ENCODE data around the gene FEV.
"Not testable (repeated sequence)": the region's sequence is repeated elsewhere in the genome, so short reads cannot be mapped to it uniquely, and the experiment has no call there.

Gene FEV

GRCh38 chr2:218963601-218964000 is 21.4 kb downstream of the FEV start:
- no peak for DNase-seq

GRCh38 chr2:218962859-218963492 is 22.0 kb downstream of the FEV start:
- DNase-seq = no peak

GRCh38 chr2:218961651-218962570 is 23.1 kb downstream of the FEV start:
- no peak for DNase-seq

GRCh38 chr2:218961229-218961628 is 23.8 kb downstream of the FEV start:
- no peak for DNase-seq

GRCh38 chr2:218960309-218961165 is 24.4 kb downstream of the FEV start:
- no peak for DNase-seq

GRCh38 chr2:218959761-218960308 is 25.1 kb downstream of the FEV start:
- no peak for DNase-seq

GRCh38 chr2:218959141-218959731 is 25.7 kb downstream of the FEV start, which contains the start of gene CDK5R2:
TSS of gene CDK5R2 (plus strand) at chr2:218959666. CDS start at chr2:218959821, 155 bp downstream.
- peak; percentile 72 for DNase-seq

GRCh38 chr2:218958276-218958675 is 26.7 kb downstream of the FEV start:
- DNase-seq = no peak

- no peak for DNase-seq
Observed at GRCh38 chr2:218957671-218958070, 27.3 kb downstream of the FEV start.

- DNase-seq = no peak
Observed at GRCh38 chr2:218956039-218956438, 28.9 kb downstream of the FEV start.

GRCh38 chr2:218954541-218955300 is 30.3 kb downstream of the FEV start:
- no peak for DNase-seq

GRCh38 chr2:218953366-218953954 is 31.5 kb downstream of the FEV start:
- no peak for DNase-seq

- no peak for DNase-seq
Observed at GRCh38 chr2:218952160-218952559, 32.8 kb downstream of the FEV start.

GRCh38 chr2:218946621-218947020 is 38.4 kb downstream of the FEV start:
- DNase-seq = no peak

- DNase-seq = no peak
Observed at GRCh38 chr2:218944759-218945404, 40.1 kb downstream of the FEV start.

GRCh38 chr2:218931751-218932150 is 53.2 kb downstream of the FEV start:
- DNase-seq = not testable (repeated sequence)

Measured in CD4-positive, alpha-beta T cell treated with Interferon gamma for 1 hour (primary cell).